WTC11 (cell line): ENCODE results near the gene TPP1. TPM values are rescaled to one million over a fixed set of nuclear protein-coding genes. Genes with fewer than 3 reads are reported as not detected.

Experiments used
- ATAC-seq: fragments of 200-7000 bp; cut with Tn5 transposase; 2 replicates; pipeline ENCODE4 v1.10.0; 2021; ENCODE audit warnings: mild to moderate bottlenecking, moderate library complexity
- CTCF ChIA-PET: fragments of 300-600 bp; sonication (Branson Sonifier 250); formaldehyde crosslinking; loops from one replicate; lab custom pipeline; 2021; ENCODE audit warnings: antibody characterized with exemption; lab: Charles Lee
- POLR2A ChIA-PET: fragments of 350-600 bp; sonication (Branson Sonifier 250); formaldehyde crosslinking; loops from one replicate; lab custom pipeline; 2021; ENCODE audit warnings: antibody characterized with exemption; lab: Charles Lee
- DNase-seq: peaks from one replicate; pipeline ENCODE4 v3.0.0; 2021; ENCODE audit warnings: low spot score
- H3K27ac Mint-ChIP-seq: 2 replicates; pipeline ENCODE4 v1.8.0; 2021; ENCODE audit warnings: mixed read lengths
- H3K27me3 Mint-ChIP-seq: 2 replicates; pipeline ENCODE4 v1.8.0; 2021; ENCODE audit warnings: low read depth, mild to moderate bottlenecking, moderate library complexity, mixed read lengths
- H3K36me3 Mint-ChIP-seq: 2 replicates; pipeline ENCODE4 v1.8.0; 2021; ENCODE audit warnings: mixed read lengths
- H3K4me1 Mint-ChIP-seq: 2 replicates; pipeline ENCODE4 v1.8.0; 2022; ENCODE audit warnings: mixed read lengths
- H3K4me3 Mint-ChIP-seq: 2 replicates; pipeline ENCODE4 v1.8.0; 2021; ENCODE audit warnings: mild to moderate bottlenecking, moderate library complexity, mixed read lengths
- H3K9me3 Mint-ChIP-seq: 2 replicates; pipeline ENCODE4 v1.8.0; 2021; ENCODE audit warnings: mixed read lengths
- AFF4 ChIP-seq: sonication (generic); formaldehyde crosslinking; IDR thresholded peaks from 2 replicates; pipeline ENCODE4 v1.8.1; 2023; ENCODE audit warnings: mild to moderate bottlenecking, missing genetic modification reagents, borderline replicate concordance
- CBFB ChIP-seq: sonication (generic); formaldehyde crosslinking; IDR thresholded peaks from 2 replicates; pipeline ENCODE4 v1.8.1; 2022; ENCODE audit warnings: mild to moderate bottlenecking, low read depth, missing genetic modification reagents
- CDX4 ChIP-seq: fragments of 250-450 bp; sonication (Bioruptor Pico); IDR thresholded peaks from 2 replicates; pipeline ENCODE4 v1.9.0; 2021; ENCODE audit warnings: moderate library complexity, mild to moderate bottlenecking, inconsistent platforms, borderline replicate concordance
- CREM ChIP-seq: sonication (generic); formaldehyde crosslinking; IDR thresholded peaks from 2 replicates; pipeline ENCODE4 v1.8.1; 2022; ENCODE audit warnings: mild to moderate bottlenecking, missing genetic modification reagents, moderate library complexity
- ESRRA ChIP-seq: sonication (generic); formaldehyde crosslinking; IDR thresholded peaks from 2 replicates; pipeline ENCODE4 v1.8.1; 2022; ENCODE audit warnings: mild to moderate bottlenecking, missing genetic modification reagents, borderline replicate concordance
- FOXP1 ChIP-seq: sonication (generic); formaldehyde crosslinking; IDR thresholded peaks from 2 replicates; pipeline ENCODE4 v1.8.0; 2022; ENCODE audit warnings: missing genetic modification reagents, mild to moderate bottlenecking, moderate library complexity, borderline replicate concordance
- GABPB1 ChIP-seq: sonication (generic); formaldehyde crosslinking; IDR thresholded peaks from 2 replicates; pipeline ENCODE4 v1.8.1; 2023; ENCODE audit warnings: mild to moderate bottlenecking, missing genetic modification reagents
- GRHL2 ChIP-seq: fragments of 250-450 bp; sonication (Bioruptor Pico); IDR thresholded peaks from 2 replicates; pipeline ENCODE4 v1.8.0; 2022; ENCODE audit warnings: mild to moderate bottlenecking, moderate library complexity; ENCODE audit not compliant: insufficient replicate concordance, severe bottlenecking
- IRF1 ChIP-seq: sonication (generic); formaldehyde crosslinking; IDR thresholded peaks from 2 replicates; pipeline ENCODE4 v1.8.0; 2023; ENCODE audit warnings: missing genetic modification reagents
- JAZF1 ChIP-seq: fragments of 250-450 bp; sonication (Bioruptor Pico); IDR thresholded peaks from 2 replicates; pipeline ENCODE4 v1.9.0; 2021; ENCODE audit warnings: moderate library complexity, mild to moderate bottlenecking, inconsistent platforms
- KAT7 ChIP-seq: sonication (generic); formaldehyde crosslinking; IDR thresholded peaks from 2 replicates; pipeline ENCODE4 v1.8.1; 2023; ENCODE audit warnings: missing genetic modification reagents, mild to moderate bottlenecking, borderline replicate concordance
- MYBL2 ChIP-seq: sonication (generic); formaldehyde crosslinking; IDR thresholded peaks from 2 replicates; pipeline ENCODE4 v1.8.1; 2023; ENCODE audit warnings: mild to moderate bottlenecking, moderate library complexity, missing genetic modification reagents
- NFATC4 ChIP-seq: fragments of 250-450 bp; sonication (Bioruptor Pico); IDR thresholded peaks from 2 replicates; pipeline ENCODE4 v1.9.0; 2021; ENCODE audit warnings: mild to moderate bottlenecking
- RORB ChIP-seq: fragments of 250-450 bp; sonication (Bioruptor Pico); IDR thresholded peaks from 2 replicates; pipeline ENCODE4 v1.9.0; 2021; ENCODE audit warnings: mild to moderate bottlenecking
- TEAD1 ChIP-seq: sonication (generic); formaldehyde crosslinking; IDR thresholded peaks from 2 replicates; pipeline ENCODE4 v1.8.0; 2022; ENCODE audit warnings: mild to moderate bottlenecking, missing genetic modification reagents
- TEAD4 ChIP-seq: sonication (generic); formaldehyde crosslinking; IDR thresholded peaks from 2 replicates; pipeline ENCODE4 v1.8.0; 2022; ENCODE audit warnings: mild to moderate bottlenecking, missing genetic modification reagents
- total RNA-seq: library from RNA; stranded (reverse); gene quantifications from 3 replicates; pipeline ENCODE4 v1.2.3, GENCODE V29; 2021
- TF ChIP-seq, protein P1 (sequence below): sonication (generic); formaldehyde crosslinking; IDR thresholded peaks from 2 replicates; pipeline ENCODE4 v1.8.0; 2023; ENCODE audit warnings: missing genetic modification reagents, mild to moderate bottlenecking, borderline replicate concordance
- TF ChIP-seq, protein P2 (sequence below): fragments of 200-600 bp; IDR thresholded peaks from 2 replicates; pipeline ENCODE4 v1.8.0; 2022; ENCODE audit warnings: antibody characterized with exemption
- TF ChIP-seq, protein P3 (sequence below): sonication (generic); formaldehyde crosslinking; IDR thresholded peaks from 2 replicates; pipeline ENCODE4 v1.8.1; 2023; ENCODE audit warnings: mild to moderate bottlenecking, missing genetic modification reagents

Gene TPP1
- total RNA-seq, 1 experiment from 2014 or later: 36.2 TPM

DNA sequence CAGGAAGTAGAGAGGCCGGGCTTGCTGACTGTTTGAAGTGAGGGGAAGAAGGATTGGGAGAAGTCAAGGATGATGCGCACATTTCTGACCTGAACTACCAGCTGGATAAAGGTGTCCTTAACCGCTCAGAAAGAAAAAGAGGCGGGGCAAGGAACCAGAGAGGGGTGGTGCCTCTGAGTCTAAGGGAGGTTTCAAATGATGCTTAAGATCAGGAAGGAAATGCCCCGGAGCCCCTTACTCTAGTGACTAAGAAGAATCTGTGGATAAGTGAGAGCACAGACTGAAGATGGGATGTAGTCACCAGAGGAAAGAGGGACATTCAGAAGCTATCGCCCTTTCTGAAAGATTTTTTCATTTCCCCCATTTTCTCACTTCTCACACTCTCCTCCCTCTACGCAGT, 23.7 kb upstream of the TPP1 start:
- no peak overlapping the region for H3K27ac Mint-ChIP-seq
- no peaks in the 10 kb centered on the region for H3K36me3 Mint-ChIP-seq
- no peaks in the 10 kb centered on the region for H3K4me1 Mint-ChIP-seq
- TF ChIP-seq CBFB (CRISPR knock-in tag): no peak
- TF ChIP-seq, all 79 proteins: peak for 0
- no peaks in the 10 kb centered on the region for H3K27me3 Mint-ChIP-seq
- ChIA-PET CTCF (no interaction called here), POLR2A (no interaction called here)
- DNase-seq (no peak), ATAC-seq (no peak)
- H3K4me3 Mint-ChIP-seq: no peak overlapping the region
- no peaks in the 10 kb centered on the region for H3K9me3 Mint-ChIP-seq

- no peak for DNase-seq
- Mint-ChIP-seq H3K4me3 (no peak overlapping the region), H3K27ac (no peak overlapping the region), H3K27me3 (no peaks in the 10 kb centered on the region), H3K36me3 (no peaks in the 10 kb centered on the region), H3K4me1 (no peaks in the 10 kb centered on the region), H3K9me3 (no peaks in the 10 kb centered on the region)
- ATAC-seq: no peak
- ChIA-PET POLR2A (no interaction called here), CTCF (interaction anchor here (1.2 kb wide), 1 partner anchor 114 kb away, joined by 3 read pairs; no protein-coding TSS in a partner anchor)
- no peak for TF ChIP-seq MYBL2 (CRISPR knock-in tag)
- TF ChIP-seq JAZF1: no peak
- TF ChIP-seq, protein P1, sequence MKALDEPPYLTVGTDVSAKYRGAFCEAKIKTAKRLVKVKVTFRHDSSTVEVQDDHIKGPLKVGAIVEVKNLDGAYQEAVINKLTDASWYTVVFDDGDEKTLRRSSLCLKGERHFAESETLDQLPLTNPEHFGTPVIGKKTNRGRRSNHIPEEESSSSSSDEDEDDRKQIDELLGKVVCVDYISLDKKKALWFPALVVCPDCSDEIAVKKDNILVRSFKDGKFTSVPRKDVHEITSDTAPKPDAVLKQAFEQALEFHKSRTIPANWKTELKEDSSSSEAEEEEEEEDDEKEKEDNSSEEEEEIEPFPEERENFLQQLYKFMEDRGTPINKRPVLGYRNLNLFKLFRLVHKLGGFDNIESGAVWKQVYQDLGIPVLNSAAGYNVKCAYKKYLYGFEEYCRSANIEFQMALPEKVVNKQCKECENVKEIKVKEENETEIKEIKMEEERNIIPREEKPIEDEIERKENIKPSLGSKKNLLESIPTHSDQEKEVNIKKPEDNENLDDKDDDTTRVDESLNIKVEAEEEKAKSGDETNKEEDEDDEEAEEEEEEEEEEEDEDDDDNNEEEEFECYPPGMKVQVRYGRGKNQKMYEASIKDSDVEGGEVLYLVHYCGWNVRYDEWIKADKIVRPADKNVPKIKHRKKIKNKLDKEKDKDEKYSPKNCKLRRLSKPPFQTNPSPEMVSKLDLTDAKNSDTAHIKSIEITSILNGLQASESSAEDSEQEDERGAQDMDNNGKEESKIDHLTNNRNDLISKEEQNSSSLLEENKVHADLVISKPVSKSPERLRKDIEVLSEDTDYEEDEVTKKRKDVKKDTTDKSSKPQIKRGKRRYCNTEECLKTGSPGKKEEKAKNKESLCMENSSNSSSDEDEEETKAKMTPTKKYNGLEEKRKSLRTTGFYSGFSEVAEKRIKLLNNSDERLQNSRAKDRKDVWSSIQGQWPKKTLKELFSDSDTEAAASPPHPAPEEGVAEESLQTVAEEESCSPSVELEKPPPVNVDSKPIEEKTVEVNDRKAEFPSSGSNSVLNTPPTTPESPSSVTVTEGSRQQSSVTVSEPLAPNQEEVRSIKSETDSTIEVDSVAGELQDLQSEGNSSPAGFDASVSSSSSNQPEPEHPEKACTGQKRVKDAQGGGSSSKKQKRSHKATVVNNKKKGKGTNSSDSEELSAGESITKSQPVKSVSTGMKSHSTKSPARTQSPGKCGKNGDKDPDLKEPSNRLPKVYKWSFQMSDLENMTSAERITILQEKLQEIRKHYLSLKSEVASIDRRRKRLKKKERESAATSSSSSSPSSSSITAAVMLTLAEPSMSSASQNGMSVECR (CRISPR knock-in tag): no peak
- TF ChIP-seq, protein P2, sequence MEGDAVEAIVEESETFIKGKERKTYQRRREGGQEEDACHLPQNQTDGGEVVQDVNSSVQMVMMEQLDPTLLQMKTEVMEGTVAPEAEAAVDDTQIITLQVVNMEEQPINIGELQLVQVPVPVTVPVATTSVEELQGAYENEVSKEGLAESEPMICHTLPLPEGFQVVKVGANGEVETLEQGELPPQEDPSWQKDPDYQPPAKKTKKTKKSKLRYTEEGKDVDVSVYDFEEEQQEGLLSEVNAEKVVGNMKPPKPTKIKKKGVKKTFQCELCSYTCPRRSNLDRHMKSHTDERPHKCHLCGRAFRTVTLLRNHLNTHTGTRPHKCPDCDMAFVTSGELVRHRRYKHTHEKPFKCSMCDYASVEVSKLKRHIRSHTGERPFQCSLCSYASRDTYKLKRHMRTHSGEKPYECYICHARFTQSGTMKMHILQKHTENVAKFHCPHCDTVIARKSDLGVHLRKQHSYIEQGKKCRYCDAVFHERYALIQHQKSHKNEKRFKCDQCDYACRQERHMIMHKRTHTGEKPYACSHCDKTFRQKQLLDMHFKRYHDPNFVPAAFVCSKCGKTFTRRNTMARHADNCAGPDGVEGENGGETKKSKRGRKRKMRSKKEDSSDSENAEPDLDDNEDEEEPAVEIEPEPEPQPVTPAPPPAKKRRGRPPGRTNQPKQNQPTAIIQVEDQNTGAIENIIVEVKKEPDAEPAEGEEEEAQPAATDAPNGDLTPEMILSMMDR: no peak
- no peak for TF ChIP-seq CDX4 (CRISPR knock-in tag)
- TF ChIP-seq FOXP1: no peak
- no peak for TF ChIP-seq CREM (CRISPR knock-in tag)
- no peak for TF ChIP-seq IRF1 (CRISPR knock-in tag)
- no peak for TF ChIP-seq RORB (CRISPR knock-in tag)
- no peak for TF ChIP-seq GRHL2
- no peak for TF ChIP-seq TEAD4 (CRISPR knock-in tag)
- TF ChIP-seq TEAD1 (CRISPR knock-in tag): no peak
- no peak for TF ChIP-seq GABPB1 (CRISPR knock-in tag)
- TF ChIP-seq NFATC4 (CRISPR knock-in tag): no peak
- no peak for TF ChIP-seq ESRRA
- no peak for TF ChIP-seq AFF4 (CRISPR knock-in tag)
- no peak for TF ChIP-seq KAT7 (CRISPR knock-in tag)
- TF ChIP-seq, protein P3, sequence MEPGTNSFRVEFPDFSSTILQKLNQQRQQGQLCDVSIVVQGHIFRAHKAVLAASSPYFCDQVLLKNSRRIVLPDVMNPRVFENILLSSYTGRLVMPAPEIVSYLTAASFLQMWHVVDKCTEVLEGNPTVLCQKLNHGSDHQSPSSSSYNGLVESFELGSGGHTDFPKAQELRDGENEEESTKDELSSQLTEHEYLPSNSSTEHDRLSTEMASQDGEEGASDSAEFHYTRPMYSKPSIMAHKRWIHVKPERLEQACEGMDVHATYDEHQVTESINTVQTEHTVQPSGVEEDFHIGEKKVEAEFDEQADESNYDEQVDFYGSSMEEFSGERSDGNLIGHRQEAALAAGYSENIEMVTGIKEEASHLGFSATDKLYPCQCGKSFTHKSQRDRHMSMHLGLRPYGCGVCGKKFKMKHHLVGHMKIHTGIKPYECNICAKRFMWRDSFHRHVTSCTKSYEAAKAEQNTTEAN (CRISPR knock-in tag): no peak
These were observed 21.9 kb upstream of the TPP1 start for GRCh38 chr11:6640985-6641701.
